ENCODE results near the gene MRPS10.
"Not testable (repeated sequence)": the region's sequence is repeated elsewhere in the genome, so short reads cannot be mapped to it uniquely, and the experiment has no call there.

MRPS10 gene

DNA sequence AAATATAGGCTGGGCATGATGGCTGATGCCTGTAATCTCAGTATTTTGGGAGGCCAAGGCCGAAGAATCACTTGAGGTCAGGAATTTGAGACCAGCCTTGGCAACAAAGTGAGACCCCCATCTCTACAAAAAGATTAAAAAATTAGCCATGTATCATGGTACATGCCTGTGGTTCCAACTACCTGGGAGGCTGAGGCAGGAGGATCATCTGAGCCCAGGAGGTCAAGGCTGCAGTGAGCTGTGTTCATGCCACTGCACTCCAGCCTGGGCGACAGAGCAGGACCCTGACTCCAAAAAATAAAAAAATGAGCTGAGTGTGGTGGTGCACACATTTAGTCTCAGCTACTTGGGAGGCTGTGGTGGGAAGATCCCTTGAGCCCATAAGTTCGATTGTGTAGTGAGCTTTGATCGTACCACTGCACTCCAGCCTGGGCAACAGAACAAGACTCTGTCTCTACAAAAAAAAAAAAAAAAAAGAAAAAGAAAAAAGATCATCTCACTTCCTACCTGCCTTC, 12.8 kb downstream of the MRPS10 start:
- H3K9me2 ChIP-seq (replicated peaks; ENCODE audit: control insufficient read depth, low read length), result no peaks in the 10 kb centered on the region
- TF ChIP-seq, protein P1, sequence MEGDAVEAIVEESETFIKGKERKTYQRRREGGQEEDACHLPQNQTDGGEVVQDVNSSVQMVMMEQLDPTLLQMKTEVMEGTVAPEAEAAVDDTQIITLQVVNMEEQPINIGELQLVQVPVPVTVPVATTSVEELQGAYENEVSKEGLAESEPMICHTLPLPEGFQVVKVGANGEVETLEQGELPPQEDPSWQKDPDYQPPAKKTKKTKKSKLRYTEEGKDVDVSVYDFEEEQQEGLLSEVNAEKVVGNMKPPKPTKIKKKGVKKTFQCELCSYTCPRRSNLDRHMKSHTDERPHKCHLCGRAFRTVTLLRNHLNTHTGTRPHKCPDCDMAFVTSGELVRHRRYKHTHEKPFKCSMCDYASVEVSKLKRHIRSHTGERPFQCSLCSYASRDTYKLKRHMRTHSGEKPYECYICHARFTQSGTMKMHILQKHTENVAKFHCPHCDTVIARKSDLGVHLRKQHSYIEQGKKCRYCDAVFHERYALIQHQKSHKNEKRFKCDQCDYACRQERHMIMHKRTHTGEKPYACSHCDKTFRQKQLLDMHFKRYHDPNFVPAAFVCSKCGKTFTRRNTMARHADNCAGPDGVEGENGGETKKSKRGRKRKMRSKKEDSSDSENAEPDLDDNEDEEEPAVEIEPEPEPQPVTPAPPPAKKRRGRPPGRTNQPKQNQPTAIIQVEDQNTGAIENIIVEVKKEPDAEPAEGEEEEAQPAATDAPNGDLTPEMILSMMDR (IDR thresholded peaks at IDR 0.05; ENCODE audit: low read depth, low read length, poor library complexity, severe bottlenecking), result no peak
- no peak for TF ChIP-seq EZH2phosphoT487 (IDR thresholded peaks at IDR 0.05; ENCODE audit: borderline replicate concordance, low read length)
- no peaks in the 10 kb centered on the region for H3K9me3 ChIP-seq (ENCODE audit: control insufficient read depth, insufficient read depth, low read length)
- H3K4me1 ChIP-seq (ENCODE audit: control insufficient read depth, low read length), result peaks cover 8% of the 10 kb centered on the region
- no peaks in the 10 kb centered on the region for H3K27me3 ChIP-seq (ENCODE audit: control insufficient read depth, low read length)
- no peak overlapping the region for H3K27ac ChIP-seq (ENCODE audit: low read depth, low read length)
- no peaks in the 10 kb centered on the region for H4K20me1 ChIP-seq (ENCODE audit: control insufficient read depth, insufficient read depth, low read depth, low read length)
- H3K79me2 ChIP-seq (ENCODE audit: control insufficient read depth, low read length), result no peaks in the 10 kb centered on the region
- H3K4me3 ChIP-seq (ENCODE audit: low read length), result no peak overlapping the region
- no peak overlapping the region for H3K4me2 ChIP-seq (ENCODE audit: low read length)
- peaks cover 49% of the 10 kb centered on the region for H3K36me3 ChIP-seq (ENCODE audit: control insufficient read depth, low read length)
- H3F3A ChIP-seq (ENCODE audit: control insufficient read depth, insufficient read depth), result no peaks in the 10 kb centered on the region

DNA sequence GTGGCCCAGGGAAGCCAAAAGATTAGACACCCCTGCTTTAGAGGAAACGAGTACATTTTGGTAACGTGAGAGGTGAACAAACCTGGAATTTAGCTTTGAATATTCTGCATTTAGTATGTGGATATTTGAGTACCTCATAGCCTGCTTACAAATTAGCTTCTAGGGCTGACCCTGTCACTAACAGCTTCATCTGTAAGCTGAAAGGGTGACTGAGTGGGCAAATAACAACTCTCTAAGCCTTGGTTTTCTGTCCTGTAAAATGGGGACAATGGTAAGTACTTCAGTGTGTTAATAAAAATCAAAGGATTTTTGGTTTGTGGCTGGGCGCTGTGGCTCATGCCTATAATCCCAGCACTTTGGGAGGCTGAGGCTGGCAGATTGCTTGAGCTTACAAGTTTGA, 14.5 kb downstream of the MRPS10 start:
- Histone ChIP-seq H4K20me1 (ENCODE audit: control insufficient read depth, insufficient read depth, low read depth, low read length) (no peaks in the 10 kb centered on the region), H3K9me3 (ENCODE audit: control insufficient read depth, insufficient read depth, low read length) (no peaks in the 10 kb centered on the region), H3F3A (ENCODE audit: control insufficient read depth, insufficient read depth) (no peaks in the 10 kb centered on the region), H3K79me2 (ENCODE audit: control insufficient read depth, low read length) (no peaks in the 10 kb centered on the region), H3K9me2 (replicated peaks; ENCODE audit: control insufficient read depth, low read length) (no peaks in the 10 kb centered on the region), H3K27me3 (ENCODE audit: control insufficient read depth, low read length) (no peaks in the 10 kb centered on the region), H3K4me3 (ENCODE audit: low read length) (no peak overlapping the region), H3K27ac (ENCODE audit: low read depth, low read length) (no peak overlapping the region), H3K4me2 (ENCODE audit: low read length) (no peak overlapping the region), H3K4me1 (ENCODE audit: control insufficient read depth, low read length) (peaks cover 15% of the 10 kb centered on the region), H3K36me3 (ENCODE audit: control insufficient read depth, low read length) (peaks cover 33% of the 10 kb centered on the region)
- no peak for TF ChIP-seq EZH2phosphoT487 (IDR thresholded peaks at IDR 0.05; ENCODE audit: borderline replicate concordance, low read length)
- TF ChIP-seq, protein P1 (IDR thresholded peaks at IDR 0.05; ENCODE audit: low read depth, low read length, poor library complexity, severe bottlenecking), result no peak

- H3F3A ChIP-seq (ENCODE audit: control insufficient read depth, insufficient read depth); H4K20me1 ChIP-seq (ENCODE audit: control insufficient read depth, insufficient read depth, low read depth, low read length); H3K4me2 ChIP-seq (ENCODE audit: low read length); H3K9me2 ChIP-seq (replicated peaks; ENCODE audit: control insufficient read depth, low read length); H3K27me3 ChIP-seq (ENCODE audit: control insufficient read depth, low read length); H3K79me2 ChIP-seq (ENCODE audit: control insufficient read depth, low read length); H3K9me3 ChIP-seq (ENCODE audit: control insufficient read depth, insufficient read depth, low read length); H3K4me3 ChIP-seq (ENCODE audit: low read length); H3K27ac ChIP-seq (ENCODE audit: low read depth, low read length): not testable (repeated sequence)
- H3K4me1 ChIP-seq (ENCODE audit: control insufficient read depth, low read length), result peaks cover 15% of the 10 kb centered on the region
- peaks cover 26% of the 10 kb centered on the region for H3K36me3 ChIP-seq (ENCODE audit: control insufficient read depth, low read length)
Measured at GRCh38 chr6:42202131-42202915, 15.3 kb downstream of the MRPS10 start.

DNA sequence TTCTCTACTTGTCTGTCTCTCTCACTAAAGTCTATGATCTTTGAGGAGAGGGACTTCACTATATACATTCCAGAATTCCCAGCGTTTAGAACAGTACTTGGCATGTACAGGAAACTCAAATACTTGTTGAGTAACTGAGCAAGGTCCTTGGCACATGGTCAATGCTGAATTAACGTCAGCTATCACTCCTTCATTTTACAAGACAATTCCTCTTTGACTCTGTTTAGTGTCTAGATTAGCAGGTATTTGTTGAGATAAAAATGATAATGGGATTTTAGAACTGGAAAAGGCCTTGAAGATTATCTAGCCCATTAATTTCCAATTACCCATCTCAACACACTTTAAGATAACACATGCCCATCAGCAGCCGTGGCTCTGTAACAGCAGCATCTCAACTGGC, 16.3 kb downstream of the MRPS10 start:
- Histone ChIP-seq H4K20me1 (ENCODE audit: control insufficient read depth, insufficient read depth, low read depth, low read length) (no peaks in the 10 kb centered on the region), H3F3A (ENCODE audit: control insufficient read depth, insufficient read depth) (peaks cover 7% of the 10 kb centered on the region), H3K79me2 (ENCODE audit: control insufficient read depth, low read length) (no peaks in the 10 kb centered on the region), H3K4me1 (ENCODE audit: control insufficient read depth, low read length) (peaks cover 25% of the 10 kb centered on the region), H3K9me3 (ENCODE audit: control insufficient read depth, insufficient read depth, low read length) (no peaks in the 10 kb centered on the region), H3K27me3 (ENCODE audit: control insufficient read depth, low read length) (no peaks in the 10 kb centered on the region), H3K4me3 (ENCODE audit: low read length) (no peak overlapping the region), H3K36me3 (ENCODE audit: control insufficient read depth, low read length) (peaks cover 26% of the 10 kb centered on the region), H3K4me2 (ENCODE audit: low read length) (no peak overlapping the region), H3K9me2 (replicated peaks; ENCODE audit: control insufficient read depth, low read length) (no peaks in the 10 kb centered on the region), H3K27ac (ENCODE audit: low read depth, low read length) (no peak overlapping the region)
- TF ChIP-seq, protein P1 (IDR thresholded peaks at IDR 0.05; ENCODE audit: low read depth, low read length, poor library complexity, severe bottlenecking), result no peak
- TF ChIP-seq EZH2phosphoT487 (IDR thresholded peaks at IDR 0.05; ENCODE audit: borderline replicate concordance, low read length), result no peak
